GM19397 (cell line): ENCODE data around the gene SH2D3C.

Source experiments
- ATAC-seq: cut with Tn5 transposase; IDR thresholded peaks from one replicate; pipeline ENCODE4 v1.9.1; 2021; ENCODE audit warnings: mild to moderate bottlenecking, moderate library complexity; ENCODE audit not compliant: unreplicated experiment

The SH2D3C gene

DNA sequence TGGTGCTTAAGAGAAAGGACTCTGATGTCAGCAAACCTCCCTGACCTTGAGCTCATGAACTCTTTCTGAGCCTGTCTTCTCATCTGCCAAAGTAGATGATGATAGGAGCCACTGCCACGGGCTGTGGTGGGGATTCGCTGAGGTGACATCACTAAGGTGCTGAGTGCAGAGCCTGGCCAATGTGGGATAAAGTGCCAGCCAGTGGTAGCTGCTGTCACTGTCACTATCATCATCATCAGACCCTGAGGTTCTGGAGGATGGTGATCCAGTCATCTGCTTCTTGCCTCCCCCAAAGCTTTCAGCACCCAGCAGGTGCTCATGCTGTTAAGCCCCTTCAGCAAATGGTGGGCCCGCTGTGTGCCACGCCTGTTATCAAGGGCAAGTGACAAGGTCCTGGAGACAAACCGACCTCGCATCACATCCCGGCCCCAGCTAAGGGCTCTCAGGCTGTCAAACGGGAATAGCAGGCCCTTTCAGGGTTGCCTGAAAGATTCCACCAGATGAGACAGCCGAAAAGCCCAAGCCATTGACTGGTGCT, 30.6 kb upstream of the SH2D3C start:
- no peak for ATAC-seq

- no peak for ATAC-seq
Measured at GRCh38 chr9:127808347-127809001, 30.0 kb upstream of the SH2D3C start.

DNA sequence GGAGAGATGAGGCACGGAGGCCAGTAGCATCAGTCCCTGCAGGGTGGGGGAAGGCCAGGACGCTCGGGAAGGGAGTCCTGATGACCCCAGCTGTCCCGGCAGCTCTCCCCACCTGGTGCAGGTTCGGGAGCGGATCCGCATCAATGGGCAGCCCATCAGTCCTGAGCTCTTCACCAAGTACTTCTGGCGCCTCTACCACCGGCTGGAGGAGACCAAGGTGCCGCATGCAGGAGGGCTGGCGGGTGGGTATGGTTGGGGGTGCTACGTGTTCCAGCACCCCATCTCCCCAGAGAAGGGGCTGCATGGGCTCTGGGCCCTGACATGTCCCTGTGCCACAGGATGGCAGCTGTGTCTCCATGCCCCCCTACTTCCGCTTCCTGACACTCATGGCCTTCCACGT, 28.4 kb upstream of the SH2D3C start:
- ATAC-seq: no peak

GRCh38 chr9:127805620-127806019, 27.2 kb upstream of the SH2D3C start:
- no peak for ATAC-seq

DNA sequence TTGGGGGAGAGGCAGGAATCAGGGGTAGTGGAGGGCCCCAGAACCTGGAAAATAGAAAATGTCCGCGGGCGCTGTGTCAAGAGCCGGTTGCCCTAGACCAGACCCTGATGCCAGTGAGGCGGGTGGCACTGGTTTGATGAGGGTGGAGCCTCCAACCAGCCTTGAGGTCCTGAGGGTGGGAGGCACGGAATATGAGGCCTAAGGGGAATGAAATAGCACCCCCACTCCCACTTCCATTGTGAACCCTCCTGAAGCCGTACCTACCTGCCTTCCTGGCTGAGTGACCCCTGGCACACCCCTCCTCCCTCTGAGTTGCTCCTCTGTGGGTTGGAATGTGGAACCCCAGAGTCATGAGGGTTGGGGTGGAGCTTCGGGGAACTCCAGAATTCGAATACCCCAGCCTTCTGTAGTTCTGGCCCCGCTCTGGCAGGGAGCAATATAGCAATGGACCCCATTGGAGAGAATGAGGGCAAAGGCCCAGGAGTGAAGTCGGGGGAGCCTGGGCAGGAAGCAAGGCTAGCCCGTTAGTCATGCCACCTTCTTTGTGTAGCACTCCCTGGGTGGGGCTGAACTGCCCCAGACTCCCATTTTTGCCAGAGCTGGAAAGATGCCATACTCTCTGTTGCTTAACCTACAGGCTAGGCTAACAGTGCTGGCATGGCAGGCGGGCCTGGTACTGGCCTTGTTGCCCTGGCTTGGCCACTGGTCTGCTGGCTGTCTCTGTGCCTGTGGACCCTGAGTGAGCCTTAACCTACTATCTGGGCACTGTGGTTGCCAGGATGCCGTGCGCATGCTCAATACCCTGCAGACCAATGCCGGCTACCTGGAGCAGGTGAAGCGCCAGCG, 25.3 kb upstream of the SH2D3C start:
- no peak for ATAC-seq

GRCh38 chr9:127802576-127803443, 24.3 kb upstream of the SH2D3C start, which contains the start of gene FPGS:
TSS of gene FPGS (plus strand) at chr9:127802882. CDS start at chr9:127802925, 43 bp downstream.
- peak; percentile 76 for ATAC-seq

GRCh38 chr9:127801955-127802575, 23.6 kb upstream of the SH2D3C start:
- ATAC-seq: no peak

DNA sequence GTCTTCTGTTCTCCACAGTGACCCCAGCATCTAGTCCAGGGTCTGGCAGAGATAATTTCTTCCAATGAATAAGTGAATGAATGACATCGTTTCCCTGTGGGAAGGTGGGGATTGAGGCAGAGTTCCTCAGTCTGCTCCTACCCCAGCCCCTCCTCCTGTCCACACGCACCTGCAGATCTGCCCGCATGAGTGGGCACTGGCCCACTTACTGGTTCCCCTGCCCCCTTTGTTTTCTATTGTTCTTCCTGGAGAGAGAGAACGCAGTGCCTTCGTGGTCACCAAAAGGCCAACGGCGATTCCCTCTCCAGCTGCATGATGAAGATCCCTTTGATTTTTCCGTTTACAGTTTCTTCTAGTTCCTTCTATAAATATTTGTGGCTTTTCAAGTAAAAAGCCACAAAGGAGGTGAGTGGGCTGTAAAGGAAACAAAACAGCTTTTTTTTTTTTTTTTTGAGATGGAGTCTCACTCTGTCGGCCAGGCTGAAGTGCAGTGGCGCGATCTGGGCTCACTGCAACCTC, 18.4 kb upstream of the SH2D3C start:
- ATAC-seq: no peak

DNA sequence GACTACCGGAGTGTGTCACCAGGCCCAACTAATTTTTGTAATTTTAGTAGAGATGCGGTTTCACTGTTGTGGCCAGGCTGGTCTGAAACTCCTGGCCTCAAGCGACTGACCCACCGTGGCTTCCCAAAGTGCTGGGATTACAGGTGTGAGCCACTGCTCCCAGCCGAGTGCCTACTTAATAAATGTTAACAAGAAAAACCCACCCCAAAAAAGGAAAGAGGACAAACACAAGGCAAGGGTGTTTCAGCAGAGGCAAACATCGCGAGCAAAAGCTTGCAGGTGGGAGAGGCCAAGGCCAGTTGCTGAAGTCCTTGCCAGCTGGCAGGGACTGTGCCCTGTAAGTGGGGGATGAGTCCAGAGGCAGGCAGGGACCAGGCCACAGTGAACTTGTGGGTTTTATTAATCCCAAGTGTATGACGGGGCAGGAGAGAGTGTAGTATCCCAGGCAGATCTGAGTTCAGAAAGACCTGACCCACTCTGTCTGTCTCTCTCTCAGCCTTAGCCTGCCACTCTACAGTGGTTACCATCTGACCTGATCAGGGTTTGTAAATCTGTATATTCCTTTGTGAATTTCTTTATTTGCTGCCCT, 17.9 kb upstream of the SH2D3C start:
- ATAC-seq: no peak

- ATAC-seq: no peak
Measured at GRCh38 chr9:127794001-127794791, 15.7 kb upstream of the SH2D3C start.

- ATAC-seq: no peak
Measured at GRCh38 chr9:127793093-127793708, 14.7 kb upstream of the SH2D3C start.

- no peak for ATAC-seq
Measured at GRCh38 chr9:127792417-127793031, 14.1 kb upstream of the SH2D3C start.

- no peak for ATAC-seq
Measured at GRCh38 chr9:127791085-127791484, 12.6 kb upstream of the SH2D3C start.

- no peak for ATAC-seq
Measured at GRCh38 chr9:127790094-127790855, 11.8 kb upstream of the SH2D3C start.

GRCh38 chr9:127789179-127789578, 10.7 kb upstream of the SH2D3C start:
- ATAC-seq: no peak

DNA sequence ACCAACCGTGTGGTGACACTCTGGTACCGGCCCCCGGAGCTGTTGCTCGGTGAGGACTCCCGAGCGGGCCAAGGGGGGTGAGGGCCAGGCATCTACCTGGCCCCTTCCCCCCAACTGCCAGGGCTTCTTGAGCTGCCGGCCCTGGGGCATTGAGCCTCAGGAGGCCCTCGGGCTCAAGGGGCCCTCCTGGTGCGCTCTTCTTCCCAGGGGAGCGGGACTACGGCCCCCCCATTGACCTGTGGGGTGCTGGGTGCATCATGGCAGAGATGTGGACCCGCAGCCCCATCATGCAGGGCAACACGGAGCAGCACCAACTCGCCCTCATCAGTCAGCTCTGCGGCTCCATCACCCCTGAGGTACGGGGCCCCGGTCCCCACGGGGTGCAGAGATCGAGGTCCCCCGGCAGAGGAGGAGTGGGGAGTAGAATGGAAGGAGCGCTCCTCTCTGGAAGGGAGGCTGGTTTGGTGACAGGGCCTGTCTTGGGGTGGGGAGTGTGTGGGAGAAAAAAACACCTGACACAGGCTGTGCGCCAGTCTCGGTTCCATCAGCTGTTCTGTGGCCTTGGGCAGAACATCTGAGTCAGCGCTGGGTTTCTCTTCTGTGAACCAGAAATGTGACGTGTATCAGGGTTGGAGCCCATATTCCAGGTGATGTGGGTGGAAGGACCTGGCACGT, 10.0 kb upstream of the SH2D3C start:
- no peak for ATAC-seq

DNA sequence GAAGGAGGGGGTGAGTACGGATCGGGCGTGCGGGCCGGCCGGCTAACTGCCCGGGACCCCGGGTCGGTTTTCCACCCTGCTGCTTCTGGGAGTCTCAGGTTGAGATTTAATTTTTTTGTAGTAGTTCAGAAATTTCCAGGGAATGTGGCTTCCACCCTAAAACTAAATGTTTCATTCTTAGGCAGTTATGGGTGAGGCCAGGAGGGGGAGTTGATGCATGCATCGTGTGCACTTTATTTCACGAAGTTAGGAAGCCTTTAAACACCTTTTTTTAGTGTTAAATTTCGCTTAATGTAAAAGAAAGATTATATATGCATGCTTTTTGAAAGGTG, 8.3 kb upstream of the SH2D3C start:
- ATAC-seq: no peak
